DMS153 (cell line): ENCODE results near the gene CDK14.

Experiments
- DNase-seq: peaks from one replicate; lab custom pipeline; 2025; lab: John Stamatoyannopoulos, UW

Gene CDK14

GRCh38 chr7:91093181-91093580 is 497.1 kb downstream of the CDK14 start:
- no peak for DNase-seq

GRCh38 chr7:91098566-91098965 is 502.4 kb downstream of the CDK14 start:
- DNase-seq, result no peak

GRCh38 chr7:91103363-91103762 is 507.2 kb downstream of the CDK14 start:
- DNase-seq, result no peak

GRCh38 chr7:91107460-91107859 is 511.3 kb downstream of the CDK14 start:
- no peak for DNase-seq

- DNase-seq, result no peak
Observed at GRCh38 chr7:91109200-91109599, 513.1 kb downstream of the CDK14 start.

GRCh38 chr7:91112902-91113341 is 516.8 kb downstream of the CDK14 start:
- no peak for DNase-seq

GRCh38 chr7:91114232-91114631 is 518.1 kb downstream of the CDK14 start:
- DNase-seq, result no peak

- DNase-seq, result no peak
Observed at GRCh38 chr7:91126762-91127161, 530.6 kb downstream of the CDK14 start.

GRCh38 chr7:91127325-91127724 is 531.2 kb downstream of the CDK14 start:
- DNase-seq, result no peak

- no peak for DNase-seq
Observed at GRCh38 chr7:91127959-91128358, 531.8 kb downstream of the CDK14 start.

GRCh38 chr7:91128683-91129348 is 532.7 kb downstream of the CDK14 start:
- no peak for DNase-seq

- DNase-seq, result no peak
Observed at GRCh38 chr7:91135300-91135699, 539.2 kb downstream of the CDK14 start.

GRCh38 chr7:91135703-91136430 is 539.7 kb downstream of the CDK14 start:
- DNase-seq, result no peak

GRCh38 chr7:91137153-91137787 is 541.1 kb downstream of the CDK14 start:
- no peak for DNase-seq

GRCh38 chr7:91137788-91138368 is 541.8 kb downstream of the CDK14 start:
- no peak for DNase-seq

GRCh38 chr7:91140286-91140685 is 544.2 kb downstream of the CDK14 start:
- no peak for DNase-seq

- no peak for DNase-seq
Observed at GRCh38 chr7:91140982-91141381, 544.9 kb downstream of the CDK14 start.

- no peak for DNase-seq
Observed at GRCh38 chr7:91142743-91143142, 546.6 kb downstream of the CDK14 start.

GRCh38 chr7:91149341-91150246 is 553.5 kb downstream of the CDK14 start:
- no peak for DNase-seq

GRCh38 chr7:91151916-91152315 is 555.8 kb downstream of the CDK14 start:
- DNase-seq, result no peak

GRCh38 chr7:91156316-91157185 is 560.4 kb downstream of the CDK14 start:
- DNase-seq, result no peak
